Natural killer cell treated with Interleukin-12 subunit alpha and Interleukin-12 subunit beta and Interleukin-15 and Interleukin-18, amount 100 ng/mL, for 72 hours (primary cell): Measurements from ENCODE around the gene NAA38. TPM values are rescaled to one million over a fixed set of nuclear protein-coding genes. Genes with fewer than 3 reads are reported as not detected.

Experiments used
- ATAC-seq, 2 donors: fragments of 150-1000 bp; cut with Tn5 transposase in 1 of 2; sonication (Bioruptor Pico), chemical (Tn5 transposase) in 1 of 2; 2 replicates each; pipeline ENCODE4 v1.10.0; 2021
- DNase-seq: peaks from one replicate; pipeline ENCODE4 v3.0.0; 2022; ENCODE audit warnings: low spot score
- H3K27ac Mint-ChIP-seq, 2 donors: 1 replicate in 1 of 2; 2 replicates in 1 of 2; pipeline ENCODE4 v1.8.0; 2022; ENCODE audit warnings: mixed read lengths in 2 of 2, mild to moderate bottlenecking in 1 of 2, moderate library complexity in 1 of 2
- H3K27me3 Mint-ChIP-seq, 2 donors: 1 replicate in 1 of 2; 2 replicates in 1 of 2; pipeline ENCODE4 v1.8.0; 2022; ENCODE audit warnings: mixed read lengths in 2 of 2
- H3K36me3 Mint-ChIP-seq: one replicate; pipeline ENCODE4 v1.8.0; 2022; ENCODE audit warnings: mixed read lengths
- H3K4me1 Mint-ChIP-seq, 2 donors: 1 replicate in 1 of 2; 2 replicates in 1 of 2; pipeline ENCODE4 v1.8.0; 2022; ENCODE audit warnings: low read depth in 2 of 2, mixed read lengths in 2 of 2, mild to moderate bottlenecking in 1 of 2
- H3K4me3 Mint-ChIP-seq: one replicate; pipeline ENCODE4 v1.8.0; 2022; ENCODE audit warnings: mixed read lengths
- H3K9me3 Mint-ChIP-seq: 2 replicates; pipeline ENCODE4 v1.8.0; 2022; ENCODE audit warnings: mixed read lengths
- total RNA-seq, 2 donors: library from RNA; stranded (reverse); gene quantifications; one replicate each; pipeline ENCODE4 v1.2.3, GENCODE V29; 2022

The NAA38 gene, protein sequence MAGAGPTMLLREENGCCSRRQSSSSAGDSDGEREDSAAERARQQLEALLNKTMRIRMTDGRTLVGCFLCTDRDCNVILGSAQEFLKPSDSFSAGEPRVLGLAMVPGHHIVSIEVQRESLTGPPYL
- total RNA-seq: 100 to 1,000 TPM in 1 of 2 donors, 10 to 100 TPM in 1; 54.1 to 105 TPM

DNA sequence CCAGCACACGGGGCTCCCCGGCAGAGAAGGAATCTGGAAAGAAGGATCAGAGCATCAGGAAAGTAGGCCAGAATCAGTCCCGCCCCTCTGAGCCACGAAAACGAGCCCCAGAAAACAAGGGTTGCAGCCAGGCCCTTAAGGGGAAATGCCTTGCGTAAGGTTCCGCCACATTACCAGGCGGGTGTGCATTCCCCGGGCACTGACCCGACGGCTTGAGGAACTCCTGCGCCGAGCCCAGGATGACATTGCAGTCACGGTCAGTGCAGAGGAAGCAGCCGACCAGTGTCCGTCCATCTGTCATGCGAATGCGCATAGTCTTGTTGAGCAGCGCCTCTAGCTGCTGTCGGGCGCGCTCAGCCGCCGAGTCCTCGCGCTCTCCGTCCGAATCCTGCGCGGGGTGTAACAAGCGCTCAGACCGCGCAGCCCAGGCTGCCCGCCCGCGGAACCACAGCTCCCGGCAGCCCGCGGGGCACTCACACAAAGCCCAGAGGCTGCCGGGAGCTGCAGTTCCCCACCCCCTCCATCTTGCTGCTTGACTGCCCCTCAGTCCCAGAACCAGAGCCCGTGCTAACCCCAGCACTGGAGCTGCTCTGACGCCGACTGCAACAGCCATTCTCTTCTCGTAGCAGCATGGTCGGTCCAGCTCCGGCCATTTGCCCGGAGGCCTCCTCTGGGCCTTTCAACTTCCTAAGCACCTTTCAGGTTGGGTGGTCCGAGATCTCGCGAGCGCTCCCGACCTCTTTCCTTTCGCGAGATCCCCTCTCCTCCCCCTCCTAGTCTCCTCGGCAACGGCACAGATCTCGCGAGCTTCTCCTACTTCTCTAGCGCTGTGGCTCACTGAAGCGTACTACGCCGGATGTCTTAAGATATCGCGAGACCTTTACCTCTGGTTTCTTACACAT, at the start of gene NAA38:
NAA38 (minus strand) TSS at position 749 of the 902 bp plus-strand sequence; CDS start at position 653, 96 bp downstream.
- Mint-ChIP-seq H3K27me3 (no peaks in the 10 kb centered on the region), H3K9me3 (no peaks in the 10 kb centered on the region), H3K4me3 (no peak within 1 kb of the TSS), H3K27ac (no peak within 1 kb of the TSS), H3K36me3 (peaks cover 6% of the 10 kb centered on the region), H3K4me1 (peaks cover 6 to 25% of the 10 kb centered on the region in 2 donors)
- DNase-seq: peak; percentile 97
- peak; percentile 92 to 94 for ATAC-seq

DNA sequence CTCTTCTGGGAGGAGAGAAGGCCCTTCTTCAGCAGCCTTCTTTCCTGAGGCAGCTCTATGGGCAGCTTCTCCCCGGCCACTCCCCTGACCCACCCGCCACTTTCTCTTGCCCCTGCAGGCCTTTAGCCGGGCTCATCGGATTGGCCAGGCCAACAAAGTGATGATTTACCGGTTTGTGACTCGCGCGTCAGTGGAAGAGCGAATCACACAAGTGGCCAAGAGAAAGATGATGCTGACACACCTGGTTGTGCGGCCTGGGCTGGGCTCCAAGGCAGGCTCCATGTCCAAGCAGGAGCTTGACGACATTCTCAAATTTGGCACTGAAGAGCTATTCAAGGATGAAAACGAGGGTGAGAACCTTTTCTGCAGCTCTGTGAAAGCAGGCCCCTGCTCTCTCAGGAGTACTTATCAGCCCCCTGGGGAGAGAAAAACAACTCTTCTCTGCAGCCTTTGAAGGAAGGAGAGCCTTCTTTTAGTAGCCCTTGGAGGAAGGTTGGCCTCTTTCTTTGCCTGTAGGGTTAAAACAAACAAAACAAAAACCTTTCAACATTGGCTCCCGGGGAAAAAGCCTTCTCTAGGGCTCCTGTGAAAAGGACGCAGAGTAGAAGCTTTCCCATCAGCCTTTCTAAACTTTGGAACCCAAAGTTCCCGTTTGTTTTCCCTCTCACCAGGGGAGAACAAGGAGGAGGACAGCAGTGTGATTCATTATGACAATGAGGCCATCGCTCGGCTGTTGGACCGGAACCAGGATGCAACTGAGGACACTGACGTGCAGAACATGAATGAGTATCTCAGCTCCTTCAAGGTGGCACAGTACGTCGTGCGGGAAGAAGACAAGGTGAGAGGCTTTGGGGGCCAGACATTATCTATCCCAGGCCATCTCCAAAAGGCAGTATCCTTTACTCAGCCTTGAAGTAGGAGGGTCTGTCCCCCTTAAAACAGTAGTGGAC, 46.1 kb upstream of the NAA38 start:
- H3K27me3 Mint-ChIP-seq: no peaks in the 10 kb centered on the region
- ATAC-seq (no peak), DNase-seq (no peak)
- no peak overlapping the region for H3K27ac Mint-ChIP-seq
- no peaks in the 10 kb centered on the region for H3K9me3 Mint-ChIP-seq
- no peak overlapping the region for H3K4me3 Mint-ChIP-seq
- H3K4me1 Mint-ChIP-seq: no peaks in the 10 kb centered on the region
- H3K36me3 Mint-ChIP-seq: peaks cover 30% of the 10 kb centered on the region

DNA sequence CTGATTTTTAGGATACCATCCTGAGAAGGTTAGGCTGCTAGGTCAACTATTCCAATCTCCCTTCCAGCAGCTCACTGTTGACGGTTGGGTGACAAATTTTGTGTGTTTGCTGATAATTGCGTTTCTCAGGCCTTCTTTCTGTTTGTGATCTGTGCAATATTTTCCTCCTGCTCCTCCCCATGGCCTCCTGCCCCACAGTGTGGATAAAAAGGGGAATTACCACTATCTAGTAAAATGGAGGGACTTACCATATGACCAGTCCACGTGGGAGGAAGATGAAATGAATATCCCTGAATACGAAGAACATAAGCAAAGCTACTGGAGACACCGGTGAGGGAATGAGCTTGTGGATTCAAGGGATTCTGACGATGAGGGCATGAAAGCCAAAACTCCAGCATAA, 40.4 kb upstream of the NAA38 start:
- ATAC-seq (no peak), DNase-seq (no peak)
- Mint-ChIP-seq H3K36me3 (peaks cover 46% of the 10 kb centered on the region), H3K27ac (peak overlapping the region in 1 of 2 donors; percentile 64), H3K27me3 (no peaks in the 10 kb centered on the region), H3K4me3 (no peak overlapping the region), H3K9me3 (no peaks in the 10 kb centered on the region), H3K4me1 (peaks cover 0 to 17% of the 10 kb centered on the region in 2 donors)

DNA sequence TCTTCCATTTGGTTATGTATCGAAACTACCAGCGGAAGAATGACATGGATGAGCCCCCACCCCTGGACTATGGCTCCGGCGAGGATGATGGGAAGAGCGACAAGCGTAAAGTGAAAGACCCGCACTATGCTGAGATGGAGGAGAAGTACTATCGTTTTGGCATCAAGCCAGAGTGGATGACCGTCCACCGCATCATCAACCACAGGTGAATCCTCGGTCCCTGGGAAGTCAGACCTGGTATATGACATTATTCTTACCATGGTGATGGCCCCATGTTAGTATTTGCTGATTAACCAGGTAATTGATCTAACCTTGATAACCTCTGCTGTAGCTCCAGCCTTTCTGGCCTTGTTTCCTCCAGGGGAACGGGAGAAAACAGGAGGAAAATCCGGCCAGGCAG, 39.7 kb upstream of the NAA38 start:
- peaks cover 42% of the 10 kb centered on the region for H3K36me3 Mint-ChIP-seq
- H3K27me3 Mint-ChIP-seq: no peaks in the 10 kb centered on the region
- no peak overlapping the region for H3K4me3 Mint-ChIP-seq
- no peak for DNase-seq
- H3K9me3 Mint-ChIP-seq: no peaks in the 10 kb centered on the region
- no peak for ATAC-seq
- peak overlapping the region in 1 of 2 donors; percentile 43 for H3K27ac Mint-ChIP-seq
- H3K4me1 Mint-ChIP-seq: peaks cover 0 to 17% of the 10 kb centered on the region in 2 donors

DNA sequence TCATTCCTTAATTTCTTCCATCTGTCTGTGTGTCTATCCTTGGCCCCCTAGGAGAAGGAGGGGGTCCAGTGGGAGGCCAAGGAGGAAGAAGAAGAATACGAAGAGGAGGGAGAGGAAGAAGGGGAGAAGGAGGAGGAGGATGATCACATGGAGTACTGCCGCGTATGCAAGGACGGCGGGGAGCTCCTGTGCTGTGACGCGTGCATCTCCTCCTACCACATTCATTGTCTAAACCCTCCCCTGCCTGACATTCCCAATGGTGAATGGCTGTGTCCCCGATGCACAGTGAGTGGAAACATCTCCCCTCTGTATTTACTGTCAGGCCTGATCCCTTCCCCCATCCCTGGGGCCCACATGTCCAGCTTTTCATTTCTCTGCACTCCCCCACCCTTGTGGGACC, 37.5 kb upstream of the NAA38 start:
- Mint-ChIP-seq H3K27me3 (no peaks in the 10 kb centered on the region), H3K9me3 (no peaks in the 10 kb centered on the region), H3K36me3 (peaks cover 47% of the 10 kb centered on the region), H3K4me3 (no peak overlapping the region), H3K27ac (peak overlapping the region in 1 of 2 donors; percentile 26), H3K4me1 (peaks cover 0 to 17% of the 10 kb centered on the region in 2 donors)
- ATAC-seq: no peak
- no peak for DNase-seq

DNA sequence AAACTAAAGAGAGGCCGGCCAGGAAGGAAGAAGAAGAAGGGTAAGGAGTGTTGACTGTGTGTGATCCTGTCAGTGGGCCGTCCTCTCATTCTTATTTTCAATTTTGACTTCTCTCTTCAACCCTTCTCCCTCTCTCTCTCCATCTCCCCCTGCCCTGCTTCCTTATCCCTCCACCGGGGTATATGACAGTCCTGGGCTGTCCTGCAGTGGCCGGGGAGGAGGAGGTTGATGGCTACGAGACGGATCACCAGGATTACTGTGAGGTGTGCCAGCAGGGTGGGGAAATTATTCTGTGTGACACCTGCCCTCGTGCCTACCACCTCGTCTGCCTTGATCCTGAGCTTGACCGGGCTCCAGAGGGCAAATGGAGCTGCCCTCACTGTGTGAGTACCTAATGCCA, 36.9 kb upstream of the NAA38 start:
- Mint-ChIP-seq H3K4me3 (no peak overlapping the region), H3K27me3 (no peaks in the 10 kb centered on the region), H3K9me3 (no peaks in the 10 kb centered on the region), H3K27ac (peak overlapping the region in 1 of 2 donors; percentile 26), H3K4me1 (peaks cover 0 to 17% of the 10 kb centered on the region in 2 donors), H3K36me3 (peaks cover 42% of the 10 kb centered on the region)
- no peak for DNase-seq
- no peak for ATAC-seq

DNA sequence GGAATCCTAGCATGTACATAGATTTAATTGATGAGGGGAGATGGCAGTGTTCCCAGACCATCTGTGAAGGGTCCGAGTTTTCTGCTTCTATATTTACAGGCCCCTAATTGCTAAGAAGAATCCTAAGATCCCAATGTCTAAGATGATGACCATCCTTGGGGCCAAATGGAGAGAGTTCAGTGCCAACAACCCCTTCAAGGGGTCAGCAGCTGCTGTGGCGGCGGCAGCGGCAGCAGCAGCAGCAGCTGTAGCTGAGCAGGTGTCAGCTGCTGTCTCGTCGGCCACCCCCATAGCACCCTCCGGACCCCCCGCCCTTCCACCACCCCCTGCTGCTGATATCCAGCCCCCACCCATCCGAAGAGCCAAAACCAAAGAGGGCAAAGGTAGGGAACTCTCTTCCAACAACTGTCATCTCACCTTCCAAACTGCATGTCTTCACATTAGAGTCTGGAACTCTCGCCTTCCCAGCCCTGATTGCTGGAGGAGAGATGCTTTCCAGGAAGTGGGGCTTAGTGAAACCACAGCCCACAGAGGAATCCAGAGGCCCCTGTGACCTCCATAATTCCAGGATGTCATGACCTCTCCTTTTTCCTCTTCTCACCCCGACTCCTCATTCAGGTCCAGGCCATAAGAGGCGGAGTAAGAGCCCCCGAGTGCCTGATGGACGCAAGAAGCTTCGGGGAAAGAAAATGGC, 36.0 kb upstream of the NAA38 start:
- ATAC-seq: no peak
- H3K27me3 Mint-ChIP-seq: no peaks in the 10 kb centered on the region
- no peak for DNase-seq
- H3K4me3 Mint-ChIP-seq: no peak overlapping the region
- peak overlapping the region in 1 of 2 donors; percentile 56 for H3K27ac Mint-ChIP-seq
- H3K9me3 Mint-ChIP-seq: no peaks in the 10 kb centered on the region
- H3K4me1 Mint-ChIP-seq: peaks cover 0 to 17% of the 10 kb centered on the region in 2 donors
- H3K36me3 Mint-ChIP-seq: peaks cover 36% of the 10 kb centered on the region

DNA sequence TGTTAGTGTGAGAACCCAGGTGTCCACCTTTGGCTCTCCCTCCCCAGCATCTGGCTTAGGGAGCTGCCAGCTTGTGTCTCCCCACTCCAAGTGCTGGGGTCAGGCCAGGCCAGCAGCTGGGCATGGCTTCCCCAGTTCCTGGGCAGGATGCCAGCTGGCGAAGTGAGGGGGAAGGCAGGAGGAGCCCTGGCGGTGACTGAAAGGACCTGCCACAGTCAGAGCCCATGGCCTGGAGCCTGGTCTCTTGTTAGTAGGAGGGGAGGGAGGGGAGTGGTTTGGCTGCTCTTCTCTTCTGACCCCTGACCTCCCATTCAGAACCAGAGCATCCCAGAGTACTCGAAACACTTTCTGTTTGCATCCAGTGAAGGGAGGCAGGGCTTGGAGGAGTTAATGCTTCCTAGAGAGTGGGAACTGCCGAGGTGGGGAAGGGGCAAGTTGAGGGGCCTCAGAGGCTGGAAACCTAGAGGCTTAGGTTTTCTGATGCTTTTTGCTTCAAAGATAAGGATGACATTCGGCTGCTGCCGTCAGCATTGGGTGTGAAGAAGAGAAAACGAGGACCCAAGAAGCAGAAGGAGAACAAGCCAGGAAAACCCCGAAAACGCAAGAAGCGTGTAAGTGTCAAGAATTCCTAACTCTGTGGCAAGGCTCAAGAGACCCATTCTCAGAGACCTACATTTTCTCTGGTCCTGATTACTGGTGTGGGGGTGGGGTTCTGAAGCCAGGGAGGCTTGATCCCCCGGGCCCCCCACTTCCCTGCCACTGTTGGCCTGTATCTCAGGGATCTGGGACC, 32.0 kb upstream of the NAA38 start:
- Mint-ChIP-seq H3K27me3 (no peaks in the 10 kb centered on the region), H3K4me1 (peaks cover 0 to 6% of the 10 kb centered on the region in 2 donors), H3K9me3 (no peaks in the 10 kb centered on the region), H3K27ac (no peak overlapping the region), H3K36me3 (peaks cover 6% of the 10 kb centered on the region), H3K4me3 (no peak overlapping the region)
- ATAC-seq: no peak
- no peak for DNase-seq

DNA sequence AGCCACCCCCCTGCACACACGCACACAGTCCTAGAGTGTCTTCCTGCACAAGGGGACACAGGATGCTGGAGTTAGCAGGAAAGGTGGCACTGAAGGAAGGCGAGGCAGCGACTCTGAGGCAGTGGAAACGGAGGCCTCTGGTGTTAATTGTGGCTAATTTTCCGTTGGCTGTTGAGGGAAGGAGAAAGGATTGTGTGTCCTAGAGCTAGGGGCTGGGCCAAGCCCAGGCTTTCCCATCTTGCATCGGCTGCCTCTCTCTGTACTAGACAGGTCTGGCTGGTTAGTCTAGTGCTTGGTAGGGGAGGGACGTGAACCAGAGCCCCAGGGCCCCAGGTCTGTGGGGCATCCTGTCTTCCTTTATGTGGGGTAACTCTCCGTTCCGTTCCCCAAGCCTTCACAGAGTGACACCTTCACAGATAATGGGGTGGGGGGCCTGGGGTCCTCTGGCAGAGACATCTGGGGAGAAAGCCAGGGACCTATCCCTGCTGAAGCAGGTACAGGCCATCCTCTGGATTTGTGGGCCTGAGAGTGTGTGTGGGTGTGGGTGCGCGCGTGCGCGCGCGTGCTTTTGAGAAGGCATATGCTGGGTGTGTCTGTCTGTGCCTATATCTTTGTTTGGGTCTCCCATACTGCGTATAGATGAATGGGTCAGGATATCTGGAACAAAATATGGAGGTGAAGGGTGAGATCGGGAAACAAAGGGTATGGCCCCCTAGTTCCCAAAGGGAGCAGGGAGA, 31.0 kb upstream of the NAA38 start, which contains the start of gene CHD3:
CHD3 (plus strand) TSS at position 606 of the 737 bp plus-strand sequence. CDS start 212 bp downstream, outside the sequence.
- Mint-ChIP-seq H3K4me1 (peaks cover 0 to 6% of the 10 kb centered on the region in 2 donors), H3K4me3 (no peak within 1 kb of the TSS), H3K27ac (no peak within 1 kb of the TSS), H3K27me3 (no peaks in the 10 kb centered on the region), H3K9me3 (no peaks in the 10 kb centered on the region), H3K36me3 (peaks cover 6% of the 10 kb centered on the region)
- no peak for DNase-seq
- no peak for ATAC-seq

DNA sequence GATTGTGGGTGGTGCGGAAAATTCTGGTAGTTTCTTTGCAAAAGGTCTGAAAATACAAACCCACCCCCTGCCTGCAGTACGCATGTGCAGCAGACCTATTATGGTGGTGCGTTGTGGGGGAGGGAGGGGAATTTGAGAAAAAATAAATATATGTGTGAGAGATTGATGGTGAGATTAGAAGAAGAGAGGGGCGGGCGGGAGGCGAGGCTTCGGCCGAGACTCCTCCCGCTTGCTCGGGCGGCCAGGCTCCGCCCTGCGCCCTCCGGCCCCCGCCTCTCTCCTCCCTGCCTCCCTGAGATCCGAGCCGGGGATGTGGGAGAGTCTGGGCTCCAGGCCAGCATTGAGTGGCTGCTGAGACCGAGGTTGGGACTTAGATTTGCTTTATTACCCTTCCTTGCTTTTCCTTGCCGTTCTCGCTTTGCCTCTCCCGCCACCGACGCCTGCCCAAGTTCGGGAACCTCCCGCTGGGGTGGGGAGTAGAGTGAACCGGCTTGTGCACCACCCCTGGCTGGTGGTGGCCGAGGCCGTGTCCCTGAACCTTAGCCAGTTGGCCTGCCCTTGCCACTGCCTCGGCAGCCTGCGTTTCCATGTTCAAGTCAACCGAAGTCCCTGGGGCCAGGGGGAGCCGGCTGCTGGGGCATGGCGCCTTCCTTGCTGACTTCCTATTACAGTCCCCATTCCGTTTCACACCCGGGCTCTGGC, 30.3 kb upstream of the NAA38 start:
- no peak overlapping the region for H3K4me3 Mint-ChIP-seq
- H3K36me3 Mint-ChIP-seq: peaks cover 6% of the 10 kb centered on the region
- peaks cover 0 to 6% of the 10 kb centered on the region in 2 donors for H3K4me1 Mint-ChIP-seq
- ATAC-seq (peak; percentile 87 to 88), DNase-seq (peak; percentile 85)
- no peak overlapping the region for H3K27ac Mint-ChIP-seq
- no peaks in the 10 kb centered on the region for H3K9me3 Mint-ChIP-seq
- no peaks in the 10 kb centered on the region for H3K27me3 Mint-ChIP-seq

DNA sequence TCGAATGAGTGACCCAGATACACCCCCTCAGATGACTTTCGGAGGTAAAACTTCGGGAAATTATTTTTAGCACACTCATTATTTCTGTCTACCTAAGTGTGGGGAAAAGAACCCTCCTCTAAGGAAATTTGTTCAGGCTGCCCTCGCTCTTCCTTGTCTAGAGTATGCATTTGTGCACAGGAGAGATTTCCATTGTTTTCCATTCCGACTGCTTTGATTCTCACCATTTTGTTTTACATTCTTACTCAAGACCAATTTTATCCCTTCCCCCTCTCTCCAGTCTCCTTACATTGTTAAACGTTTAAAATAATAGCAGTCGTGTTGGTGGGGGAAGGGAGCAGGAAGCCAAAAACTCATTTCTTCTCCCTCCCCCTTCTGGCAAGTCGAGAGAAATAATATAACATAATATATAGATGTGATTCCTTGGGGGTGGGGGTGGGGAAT, 29.7 kb upstream of the NAA38 start:
- Mint-ChIP-seq H3K27me3 (no peaks in the 10 kb centered on the region), H3K9me3 (no peaks in the 10 kb centered on the region), H3K4me3 (no peak overlapping the region), H3K27ac (no peak overlapping the region), H3K36me3 (peaks cover 6% of the 10 kb centered on the region), H3K4me1 (peaks cover 0 to 6% of the 10 kb centered on the region in 2 donors)
- ATAC-seq (no peak), DNase-seq (no peak)
